HG03457 (cell line): ENCODE data around the gene RAB28.

Experiments used
- ATAC-seq: cut with Tn5 transposase; IDR thresholded peaks from one replicate; pipeline ENCODE4 v1.9.1; 2021; ENCODE audit warnings: moderate number of reproducible peaks; ENCODE audit not compliant: unreplicated experiment

RAB28 gene

DNA sequence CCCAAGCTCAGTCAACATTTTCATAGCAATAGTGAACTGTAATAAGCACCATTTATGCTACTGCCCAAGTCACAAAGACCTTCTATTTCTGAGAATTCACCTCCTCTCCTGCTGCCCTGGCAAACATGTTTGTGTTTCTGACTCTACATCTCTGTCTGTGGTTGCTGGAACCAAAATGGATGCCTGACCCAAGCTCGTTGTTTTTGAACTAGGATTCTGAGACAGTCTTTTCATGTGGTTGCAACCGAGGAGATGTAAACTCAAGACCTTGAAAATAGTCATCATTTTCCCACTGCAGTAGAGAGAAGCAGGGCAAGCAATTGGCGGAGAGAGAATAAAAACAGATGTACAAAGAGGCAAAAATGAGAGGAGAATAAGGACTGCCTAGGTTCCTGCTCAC, 160.2 kb downstream of the RAB28 start:
- ATAC-seq = no peak

GRCh38 chr4:13322681-13323101, 161.4 kb downstream of the RAB28 start:
- ATAC-seq = no peak
